ENCODE results near the gene CNKSR1.

DNA sequence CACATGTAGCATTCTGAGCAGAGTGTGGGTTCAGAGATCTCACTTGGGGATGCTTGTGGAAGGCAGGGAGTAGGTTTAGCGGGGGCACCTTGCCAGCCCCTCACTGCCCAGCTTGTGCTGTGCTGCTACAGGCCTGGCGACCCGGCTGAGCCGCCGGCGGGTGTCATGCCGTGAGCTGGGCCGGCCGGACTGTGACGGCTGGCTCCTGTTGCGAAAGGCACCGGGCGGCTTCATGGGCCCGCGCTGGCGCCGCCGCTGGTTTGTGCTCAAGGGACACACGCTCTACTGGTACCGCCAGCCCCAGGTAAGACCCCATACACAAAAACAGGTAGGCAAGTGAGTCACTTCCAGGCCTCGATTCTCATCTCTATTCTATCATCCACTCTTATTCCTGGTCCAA is 7.6 kb downstream of the CNKSR1 start:
- no peak for TF ChIP-seq MAFK (IDR thresholded peaks at IDR 0.05; ENCODE audit: low read depth, low read length)
- TF ChIP-seq, protein P1, sequence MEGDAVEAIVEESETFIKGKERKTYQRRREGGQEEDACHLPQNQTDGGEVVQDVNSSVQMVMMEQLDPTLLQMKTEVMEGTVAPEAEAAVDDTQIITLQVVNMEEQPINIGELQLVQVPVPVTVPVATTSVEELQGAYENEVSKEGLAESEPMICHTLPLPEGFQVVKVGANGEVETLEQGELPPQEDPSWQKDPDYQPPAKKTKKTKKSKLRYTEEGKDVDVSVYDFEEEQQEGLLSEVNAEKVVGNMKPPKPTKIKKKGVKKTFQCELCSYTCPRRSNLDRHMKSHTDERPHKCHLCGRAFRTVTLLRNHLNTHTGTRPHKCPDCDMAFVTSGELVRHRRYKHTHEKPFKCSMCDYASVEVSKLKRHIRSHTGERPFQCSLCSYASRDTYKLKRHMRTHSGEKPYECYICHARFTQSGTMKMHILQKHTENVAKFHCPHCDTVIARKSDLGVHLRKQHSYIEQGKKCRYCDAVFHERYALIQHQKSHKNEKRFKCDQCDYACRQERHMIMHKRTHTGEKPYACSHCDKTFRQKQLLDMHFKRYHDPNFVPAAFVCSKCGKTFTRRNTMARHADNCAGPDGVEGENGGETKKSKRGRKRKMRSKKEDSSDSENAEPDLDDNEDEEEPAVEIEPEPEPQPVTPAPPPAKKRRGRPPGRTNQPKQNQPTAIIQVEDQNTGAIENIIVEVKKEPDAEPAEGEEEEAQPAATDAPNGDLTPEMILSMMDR (conservative IDR thresholded peaks at IDR 0.05; ENCODE audit: low read depth, low read length), result no peak
- TF ChIP-seq RFX5 (IDR thresholded peaks at IDR 0.05; ENCODE audit: low read depth, low read length), result no peak
- no peak for TF ChIP-seq RCOR1 (IDR thresholded peaks at IDR 0.05; ENCODE audit: insufficient replicate concordance, low read length)
- no peak for TF ChIP-seq RAD21 (IDR thresholded peaks at IDR 0.05; ENCODE audit: low read length)
- TF ChIP-seq CEBPB (IDR thresholded peaks at IDR 0.05; ENCODE audit: low read depth, low read length), result no peak
- no peak for TF ChIP-seq POLR2A (IDR thresholded peaks at IDR 0.05; ENCODE audit: low read depth, low read length)
- no peak for TF ChIP-seq BHLHE40 (IDR thresholded peaks at IDR 0.05; ENCODE audit: low read depth, low read length)
- TF ChIP-seq SMC3 (IDR thresholded peaks at IDR 0.05; ENCODE audit: low read depth, low read length), result no peak
- TF ChIP-seq, protein P2, sequence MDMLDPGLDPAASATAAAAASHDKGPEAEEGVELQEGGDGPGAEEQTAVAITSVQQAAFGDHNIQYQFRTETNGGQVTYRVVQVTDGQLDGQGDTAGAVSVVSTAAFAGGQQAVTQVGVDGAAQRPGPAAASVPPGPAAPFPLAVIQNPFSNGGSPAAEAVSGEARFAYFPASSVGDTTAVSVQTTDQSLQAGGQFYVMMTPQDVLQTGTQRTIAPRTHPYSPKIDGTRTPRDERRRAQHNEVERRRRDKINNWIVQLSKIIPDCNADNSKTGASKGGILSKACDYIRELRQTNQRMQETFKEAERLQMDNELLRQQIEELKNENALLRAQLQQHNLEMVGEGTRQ (IDR thresholded peaks at IDR 0.05; ENCODE audit: low read depth, low read length), result no peak
- TF ChIP-seq MXI1 (IDR thresholded peaks at IDR 0.05; ENCODE audit: borderline replicate concordance, low read depth, low read length), result no peak
- TF ChIP-seq, protein P3, sequence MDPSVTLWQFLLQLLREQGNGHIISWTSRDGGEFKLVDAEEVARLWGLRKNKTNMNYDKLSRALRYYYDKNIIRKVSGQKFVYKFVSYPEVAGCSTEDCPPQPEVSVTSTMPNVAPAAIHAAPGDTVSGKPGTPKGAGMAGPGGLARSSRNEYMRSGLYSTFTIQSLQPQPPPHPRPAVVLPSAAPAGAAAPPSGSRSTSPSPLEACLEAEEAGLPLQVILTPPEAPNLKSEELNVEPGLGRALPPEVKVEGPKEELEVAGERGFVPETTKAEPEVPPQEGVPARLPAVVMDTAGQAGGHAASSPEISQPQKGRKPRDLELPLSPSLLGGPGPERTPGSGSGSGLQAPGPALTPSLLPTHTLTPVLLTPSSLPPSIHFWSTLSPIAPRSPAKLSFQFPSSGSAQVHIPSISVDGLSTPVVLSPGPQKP (IDR thresholded peaks at IDR 0.05; ENCODE audit: borderline replicate concordance, low read depth, low read length), result no peak

All from IMR-90 (cell line).